H1 (cell line): ENCODE measurements around the gene DBET. TPM values are rescaled to one million over a fixed set of nuclear protein-coding genes. Genes with fewer than 3 reads are reported as not detected.
"Not testable (repeated sequence)": the region's sequence is repeated elsewhere in the genome, so short reads cannot be mapped to it uniquely, and the experiment has no call there.

Source experiments
- CTCF ChIA-PET: fragments of 300-600 bp; sonication (Branson Sonifier 250); formaldehyde crosslinking; loops from one replicate; lab custom pipeline; 2021; ENCODE audit not compliant: partially characterized antibody; lab: Charles Lee
- POLR2A ChIA-PET: fragments of 300-600 bp; sonication (Branson Sonifier 250); formaldehyde crosslinking; loops from one replicate; lab custom pipeline; 2021; ENCODE audit warnings: inconsistent platforms; ENCODE audit not compliant: partially characterized antibody; lab: Charles Lee
- DNase-seq, 2 experiments: peaks; one replicate each; pipeline versions ENCODE4 v3.0.0 to v3.0.0-alpha.2; 2010 to 2022; ENCODE audit warnings: low spot score in 2 of 2, low read depth in 1 of 2, mixed read lengths in 1 of 2
- FAIRE-seq: peaks from 2 replicates; lab custom pipeline; 2011; peaks lifted over from hg19 to GRCh38; lab: Jason Lieb, UNC
- H2AFZ ChIP-seq: 2 replicates; pipeline ENCODE4 v1.8.1; 2012; ENCODE audit warnings: low read length, inconsistent platforms
- H2AK5ac ChIP-seq: 2 replicates; pipeline ENCODE4 v1.6.1; 2013; ENCODE audit warnings: low read depth, low read length
- H2BK120ac ChIP-seq: replicated peaks from 2 replicates; pipeline ENCODE3; 2013; ENCODE audit warnings: low read depth, low read length, inconsistent platforms
- H2BK12ac ChIP-seq: 2 replicates; pipeline ENCODE4 v1.6.1; 2013; ENCODE audit warnings: low read depth, low read length
- H2BK15ac ChIP-seq: 2 replicates; pipeline ENCODE4 v1.6.1; 2013; ENCODE audit warnings: low read length
- H2BK20ac ChIP-seq: 2 replicates; pipeline ENCODE4 v1.6.1; 2013; ENCODE audit warnings: low read length
- H2BK5ac ChIP-seq: 2 replicates; pipeline ENCODE4 v1.6.1; 2013; ENCODE audit warnings: low read depth, low read length
- H3K14ac ChIP-seq: 2 replicates; pipeline ENCODE4 v1.6.1; 2013; ENCODE audit warnings: inconsistent platforms; ENCODE audit not compliant: insufficient read length
- H3K18ac ChIP-seq: 2 replicates; pipeline ENCODE4 v1.6.1; 2013; ENCODE audit warnings: low read length; ENCODE audit errors: extremely low read depth
- H3K23ac ChIP-seq: 2 replicates; pipeline ENCODE4 v1.6.1; 2013; ENCODE audit warnings: inconsistent platforms; ENCODE audit not compliant: insufficient read length
- H3K23me2 ChIP-seq: 2 replicates; pipeline ENCODE4 v1.6.1; 2013; ENCODE audit warnings: low read depth, low read length
- H3K27ac ChIP-seq: 2 replicates; pipeline ENCODE4 v1.6.1; 2011; ENCODE audit warnings: low read depth, low read length, inconsistent platforms
- H3K27me3 ChIP-seq, 4 experiments: replicated peaks in 1 of 4; 1 replicate in 1 of 4; 2 replicates in 3 of 4; pipeline versions ENCODE4 v1.6.1 to v1.8.1; 2011 to 2013; ENCODE audit warnings: low read length in 3 of 4, mild to moderate bottlenecking in 3 of 4, inconsistent platforms in 2 of 4, mixed read lengths in 2 of 4, moderate library complexity in 1 of 4; ENCODE audit not compliant: control insufficient read depth in 3 of 4, insufficient read depth in 3 of 4; ENCODE audit errors: extremely low read depth in 1 of 4
- H3K36me3 ChIP-seq, 4 experiments: 2 replicates each; pipeline versions ENCODE4 v1.6.1 to v1.8.1; 2011 to 2013; ENCODE audit warnings: mild to moderate bottlenecking in 4 of 4, low read length in 3 of 4, moderate library complexity in 2 of 4, control low read depth in 1 of 4, inconsistent platforms in 1 of 4; ENCODE audit not compliant: insufficient read depth in 4 of 4, control insufficient read depth in 2 of 4
- H3K4ac ChIP-seq: replicated peaks from 2 replicates; pipeline ENCODE3; 2013; ENCODE audit warnings: low read length, low read depth, mixed read lengths, inconsistent platforms; ENCODE audit not compliant: insufficient read length
- H3K4me1 ChIP-seq, 4 experiments: replicated peaks in 1 of 4; 1 replicate in 1 of 4; 2 replicates in 3 of 4; pipeline versions ENCODE4 v1.6.1 to v1.8.1; 2011 to 2013; ENCODE audit warnings: low read length in 3 of 4, inconsistent platforms in 2 of 4, mixed read lengths in 1 of 4; ENCODE audit not compliant: insufficient read depth in 4 of 4, control insufficient read depth in 3 of 4
- H3K4me2 ChIP-seq, 2 experiments: 2 replicates each; pipeline versions ENCODE4 v1.6.1 to v1.8.1; 2011 to 2013; ENCODE audit warnings: low read depth in 2 of 2, low read length in 2 of 2, control low read depth in 1 of 2, inconsistent platforms in 1 of 2, mild to moderate bottlenecking in 1 of 2; ENCODE audit not compliant: insufficient read depth in 1 of 2
- H3K4me3 ChIP-seq, 4 experiments: fragments of 200-600, 300-600 bp in 1 of 4; sonication (generic), shearing (Covaris generic), sonication (Bioruptor Twin) in 1 of 4; 2 replicates each; pipeline versions ENCODE4 v1.5.1 to v1.8.1; 2011 to 2016; ENCODE audit warnings: low read length in 4 of 4, low read depth in 3 of 4, control low read depth in 2 of 4, inconsistent platforms in 2 of 4, mild to moderate bottlenecking in 2 of 4, mixed read lengths in 1 of 4, moderate library complexity in 1 of 4; ENCODE audit not compliant: insufficient read depth in 2 of 4; ENCODE audit errors: extremely low read depth in 1 of 4
- H3K56ac ChIP-seq: replicated peaks from 2 replicates; pipeline ENCODE3; 2013; ENCODE audit warnings: low read depth, mild to moderate bottlenecking, mixed read lengths, low read length, inconsistent platforms; ENCODE audit not compliant: insufficient read length
- H3K79me1 ChIP-seq: 2 replicates; pipeline ENCODE4 v1.6.1; 2013; ENCODE audit warnings: low read depth, low read length, control low read depth
- H3K79me2 ChIP-seq, 2 experiments: 2 replicates each; pipeline versions ENCODE4 v1.6.1 to v1.8.1; 2012 to 2013; ENCODE audit warnings: low read length in 2 of 2, mild to moderate bottlenecking in 2 of 2, inconsistent platforms in 1 of 2; ENCODE audit not compliant: insufficient read depth in 2 of 2, control insufficient read depth in 1 of 2
- H3K9ac ChIP-seq, 4 experiments: replicated peaks in 1 of 4; 1 replicate in 1 of 4; 2 replicates in 3 of 4; pipeline versions ENCODE4 v1.6.1 to v1.8.1; 2011 to 2013; ENCODE audit warnings: low read depth in 3 of 4, low read length in 3 of 4, control low read depth in 2 of 4, mild to moderate bottlenecking in 2 of 4, moderate library complexity in 2 of 4, inconsistent platforms in 1 of 4; ENCODE audit errors: extremely low read depth in 1 of 4
- H3K9me3 ChIP-seq, 2 experiments: 2 replicates each; pipeline versions ENCODE4 v1.6.1 to v1.8.1; 2012 to 2013; ENCODE audit warnings: mild to moderate bottlenecking in 2 of 2, moderate library complexity in 2 of 2, control low read depth in 1 of 2, inconsistent platforms in 1 of 2, low read depth in 1 of 2, low read length in 1 of 2, mixed read lengths in 1 of 2; ENCODE audit not compliant: insufficient read depth in 2 of 2
- H4K20me1 ChIP-seq, 2 experiments: replicated peaks in 1 of 2; 2 replicates each; pipeline versions ENCODE3 to v1.8.1; 2011 to 2013; ENCODE audit warnings: inconsistent platforms in 2 of 2, low read length in 2 of 2, mild to moderate bottlenecking in 1 of 2; ENCODE audit not compliant: insufficient read depth in 2 of 2, control insufficient read depth in 1 of 2
- H4K5ac ChIP-seq: 2 replicates; pipeline ENCODE4 v1.6.1; 2013; ENCODE audit warnings: low read length, low read depth, mixed read lengths, inconsistent platforms; ENCODE audit not compliant: insufficient read length
- H4K8ac ChIP-seq: 2 replicates; pipeline ENCODE4 v1.8.0; 2013; ENCODE audit warnings: mild to moderate bottlenecking, moderate library complexity, low read length, inconsistent platforms; ENCODE audit not compliant: insufficient read depth; ENCODE audit errors: extremely low read depth
- H4K91ac ChIP-seq: replicated peaks from 2 replicates; pipeline ENCODE3; 2013; ENCODE audit warnings: low read length, mixed read lengths, inconsistent platforms; ENCODE audit not compliant: insufficient read length
- EZH2 ChIP-seq: fragments of 200-600 bp; sonication (generic); IDR thresholded peaks from 2 replicates; pipeline ENCODE4 v1.7.1; 2012; ENCODE audit warnings: low read depth, mild to moderate bottlenecking, moderate library complexity, low read length, inconsistent platforms; ENCODE audit not compliant: severe bottlenecking
- WGBS, 2 experiments: shearing (Covaris generic) in 1 of 2; methylation state at CpG; one replicate each; pipeline versions ENCODE4 v1.1.6 to v1.1.7; 2013 to 2015; ENCODE audit warnings: low lambda C conversion rate in 2 of 2, mixed read lengths in 2 of 2, inconsistent platforms in 1 of 2, low coverage in 1 of 2, missing lambda C conversion rate in 1 of 2; ENCODE audit not compliant: insufficient replicate concordance in 2 of 2, insufficient coverage in 1 of 2, insufficient read length in 1 of 2; ENCODE audit errors: extremely low coverage in 1 of 2, missing lambda C conversion rate in 1 of 2; 5-methylcytosine and 5-hydroxymethylcytosine counted together
- polyA plus RNA-seq, 7 experiments: library from polyadenylated mRNA; depleted of rRNA in 3 of 7; stranded (reverse) in 5 of 7; unstranded in 2 of 7; fragments of >200 nt in 5 of 7; fragments of 200-250 nt in 2 of 7; gene quantifications; 1 replicate in 5 of 7; 2 replicates in 1 of 7; 4 replicates in 1 of 7; pipeline versions ENCODE4 v1.2.1 to v1.2.3, GENCODE V29; 2011 to 2013; ENCODE audit warnings: missing spikeins in 2 of 7, mixed read lengths in 2 of 7
- total RNA-seq: library from RNA; stranded (reverse); fragmentation: NEBNext Ultra II Directional; extraction: Animal tissue kit (Norgen Biotek cat#: 25700); gene quantifications from 2 replicates; pipeline ENCODE4 v1.2.1, GENCODE V29; 2021

The DBET gene
- total and polyA plus RNA-seq, 2 of the 8 experiments (the other 6 are each of a cell fraction or from before 2014, with no cell fraction given), result not detected

DNA sequence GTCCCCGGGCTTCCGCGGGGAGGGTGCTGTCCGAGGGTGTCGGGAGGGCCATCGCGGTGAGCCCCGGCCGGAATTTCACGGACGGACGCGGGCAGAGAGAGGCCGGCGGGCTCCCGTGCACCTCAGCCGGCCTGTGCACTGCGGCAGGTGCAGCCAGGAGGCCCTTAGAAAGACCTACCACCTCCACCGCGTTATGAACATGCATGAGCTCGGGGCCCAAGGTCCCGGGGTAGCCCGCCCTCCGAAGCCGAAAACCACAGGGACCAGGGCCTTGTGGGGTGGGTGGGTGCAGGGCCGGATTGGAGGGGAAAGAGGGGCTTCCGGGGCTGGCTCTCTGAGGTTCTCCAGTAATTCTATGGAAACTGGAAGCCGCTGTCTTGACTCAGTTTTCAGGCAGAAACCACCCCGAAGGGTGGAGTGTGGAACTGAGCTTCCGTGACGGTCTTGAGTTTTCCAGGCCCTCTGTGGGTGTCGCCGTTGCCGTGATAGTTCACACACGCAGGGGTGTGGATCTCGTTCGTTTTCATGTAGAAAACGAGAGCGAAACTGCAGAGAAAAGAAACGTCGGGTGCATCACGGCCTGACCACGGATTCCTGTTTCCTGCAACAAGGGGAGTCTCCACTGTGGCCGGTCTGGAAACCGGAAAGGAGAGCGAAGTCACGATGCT, 41.6 kb upstream of the DBET start:
- Histone ChIP-seq H3K27me3 (peaks cover 43 to 51% (median 45%) of the 10 kb centered on the region in 4 experiments; a peak in 6 of 7 replicates), H3K4me2 (0 out of 4 replicates have a peak overlapping the region, but pooled peaks of 1 of the 2 experiments have one; percentile 0), H3K4me1 (peaks cover 0 to 18% (median 10%) of the 10 kb centered on the region in 4 experiments; a peak in 6 of 7 replicates)
- H3K27ac ChIP-seq, H3K23me2 ChIP-seq, H2BK120ac ChIP-seq, CTCF ChIA-PET, H3K23ac ChIP-seq, H3K79me2 ChIP-seq, H3K9ac ChIP-seq, H3K4ac ChIP-seq, H2BK5ac ChIP-seq, H4K91ac ChIP-seq, H2AK5ac ChIP-seq, H3K4me3 ChIP-seq, H3K14ac ChIP-seq, FAIRE-seq, H4K8ac ChIP-seq, H3K56ac ChIP-seq, H2BK15ac ChIP-seq, H3K36me3 ChIP-seq, H3K79me1 ChIP-seq, POLR2A ChIA-PET, H2BK20ac ChIP-seq, H3K18ac ChIP-seq, H2BK12ac ChIP-seq, H4K5ac ChIP-seq, H3K9me3 ChIP-seq, H4K20me1 ChIP-seq, H2AFZ ChIP-seq: not testable (repeated sequence)
- peak; percentile 29 for TF ChIP-seq EZH2
- 33% methylated on average over 30 of the region's 47 CpGs; no CpG with 5 or more reads in 1 of the 2 experiments for WGBS, 2 experiments
- DNase-seq, result peak in 1 of 2 experiments; percentile 50
